LNCaP clone FGC (cell line): ENCODE measurements around the gene TYMP.

Experiments used
- DNase-seq: peaks from one replicate; pipeline ENCODE4 v3.0.0-alpha.2; 2011; ENCODE audit warnings: low read depth
- H3K4me3 ChIP-seq: 2 replicates; pipeline ENCODE4 v1.5.1; 2011; ENCODE audit warnings: mild to moderate bottlenecking, low read depth, low read length, control low read depth
- TF ChIP-seq, protein P1 (sequence below): IDR thresholded peaks from 2 replicates; pipeline ENCODE4 v1.5.1; 2012; ENCODE audit warnings: mild to moderate bottlenecking; ENCODE audit not compliant: control insufficient read depth, insufficient read depth; ENCODE audit errors: extremely low read depth

TYMP gene

GRCh38 chr22:50562523-50563412 lies 33.0 kb upstream of the TYMP start, which contains the start of gene SYCE3:
Gene SYCE3, minus strand, starts transcription at chr22:50562919. Its CDS starts 6,514 bp downstream, at chr22:50556405.
- peak; percentile 80 for DNase-seq
- TF ChIP-seq, protein P1, sequence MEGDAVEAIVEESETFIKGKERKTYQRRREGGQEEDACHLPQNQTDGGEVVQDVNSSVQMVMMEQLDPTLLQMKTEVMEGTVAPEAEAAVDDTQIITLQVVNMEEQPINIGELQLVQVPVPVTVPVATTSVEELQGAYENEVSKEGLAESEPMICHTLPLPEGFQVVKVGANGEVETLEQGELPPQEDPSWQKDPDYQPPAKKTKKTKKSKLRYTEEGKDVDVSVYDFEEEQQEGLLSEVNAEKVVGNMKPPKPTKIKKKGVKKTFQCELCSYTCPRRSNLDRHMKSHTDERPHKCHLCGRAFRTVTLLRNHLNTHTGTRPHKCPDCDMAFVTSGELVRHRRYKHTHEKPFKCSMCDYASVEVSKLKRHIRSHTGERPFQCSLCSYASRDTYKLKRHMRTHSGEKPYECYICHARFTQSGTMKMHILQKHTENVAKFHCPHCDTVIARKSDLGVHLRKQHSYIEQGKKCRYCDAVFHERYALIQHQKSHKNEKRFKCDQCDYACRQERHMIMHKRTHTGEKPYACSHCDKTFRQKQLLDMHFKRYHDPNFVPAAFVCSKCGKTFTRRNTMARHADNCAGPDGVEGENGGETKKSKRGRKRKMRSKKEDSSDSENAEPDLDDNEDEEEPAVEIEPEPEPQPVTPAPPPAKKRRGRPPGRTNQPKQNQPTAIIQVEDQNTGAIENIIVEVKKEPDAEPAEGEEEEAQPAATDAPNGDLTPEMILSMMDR = peak; percentile 83
- peak within 1 kb of the TSS; percentile 57 for H3K4me3 ChIP-seq

GRCh38 chr22:50561401-50562358 lies 31.9 kb upstream of the TYMP start:
- TF ChIP-seq, protein P1 = no peak
- DNase-seq = no peak
- H3K4me3 ChIP-seq = no peak overlapping the region

GRCh38 chr22:50560034-50560433 lies 30.2 kb upstream of the TYMP start:
- no peak for DNase-seq
- H3K4me3 ChIP-seq = no peak overlapping the region
- TF ChIP-seq, protein P1 = no peak

- TF ChIP-seq, protein P1 = no peak
- no peak for DNase-seq
- no peak overlapping the region for H3K4me3 ChIP-seq
Observed at GRCh38 chr22:50556703-50557102, 26.9 kb upstream of the TYMP start.

- no peak for DNase-seq
- TF ChIP-seq, protein P1 = no peak
- H3K4me3 ChIP-seq = no peak overlapping the region
Observed at GRCh38 chr22:50553310-50553709, 23.5 kb upstream of the TYMP start.

- H3K4me3 ChIP-seq = no peak overlapping the region
- DNase-seq = no peak
- TF ChIP-seq, protein P1 = no peak
Observed at GRCh38 chr22:50551160-50551752, 21.4 kb upstream of the TYMP start.
